Large intestine (tissue), 3 donors: Measurements from ENCODE around the gene EIF4A2. TPM values are rescaled to one million over a fixed set of nuclear protein-coding genes. Genes with fewer than 3 reads are reported as not detected.

ENCODE experiments used
- DNase-seq, 2 donors: peaks; one replicate each; pipeline versions ENCODE4 v3.0.0 to v3.0.0-alpha.2; 2013
- H3K27ac ChIP-seq: one replicate; pipeline ENCODE4 v1.5.1; 2013; ENCODE audit warnings: low read length
- H3K27me3 ChIP-seq: 2 replicates; pipeline ENCODE4 v1.6.1; 2013; ENCODE audit warnings: low read length; ENCODE audit not compliant: control insufficient read depth, insufficient read depth
- H3K36me3 ChIP-seq: 2 replicates; pipeline ENCODE4 v1.6.1; 2013; ENCODE audit warnings: low read length; ENCODE audit not compliant: control insufficient read depth, insufficient read depth
- H3K4me1 ChIP-seq: one replicate; pipeline ENCODE4 v1.6.1; 2013; ENCODE audit warnings: low read length; ENCODE audit not compliant: control insufficient read depth, insufficient read depth
- H3K4me3 ChIP-seq: one replicate; pipeline ENCODE4 v1.5.1; 2013; ENCODE audit warnings: low read length
- H3K9me3 ChIP-seq: one replicate; pipeline ENCODE4 v1.6.1; 2013; ENCODE audit warnings: mild to moderate bottlenecking, low read depth, low read length, moderate library complexity; ENCODE audit not compliant: control insufficient read depth
- WGBS: methylation state at CpG from one replicate; pipeline ENCODE4 v1.1.5; 2013; ENCODE audit warnings: low lambda C conversion rate; ENCODE audit not compliant: insufficient coverage; 5-methylcytosine and 5-hydroxymethylcytosine counted together
- polyA plus RNA-seq: library from polyadenylated mRNA; unstranded; fragments of 120-200 nt; gene quantifications from one replicate; pipeline ENCODE4 v1.2.1, GENCODE V29; 2013

EIF4A2 gene
- polyA plus RNA-seq, 1 donor: 737 TPM

DNA sequence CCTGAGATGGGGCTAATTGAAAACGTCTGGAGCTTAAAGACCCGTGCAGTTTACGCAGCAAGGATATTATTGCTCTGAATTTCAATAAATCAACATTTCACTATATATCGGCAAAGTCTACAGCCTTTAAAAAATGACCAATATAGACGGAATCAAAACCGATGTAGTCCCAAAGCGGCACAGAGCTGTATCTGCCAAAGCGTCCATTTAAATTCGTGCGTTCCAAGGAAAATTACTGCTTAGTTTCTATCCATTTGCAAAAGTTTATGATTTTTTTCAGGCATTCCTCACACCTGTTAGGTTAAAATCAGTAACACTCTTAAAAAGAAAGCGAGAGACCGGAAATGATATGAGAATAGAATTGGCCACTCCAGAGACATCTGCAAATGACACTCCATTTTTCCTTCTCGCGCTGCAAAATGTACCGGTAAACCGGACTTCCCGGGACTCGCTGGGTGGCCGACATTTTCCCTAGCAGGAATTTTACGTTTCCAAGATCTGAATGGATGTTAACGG is 777 bp upstream of the EIF4A2 start:
- Histone ChIP-seq H3K4me1 (peaks cover 9% of the 10 kb centered on the region), H3K27ac (peak overlapping the region; percentile 99), H3K9me3 (no peaks in the 10 kb centered on the region), H3K4me3 (peak overlapping the region; percentile 97), H3K27me3 (no peaks in the 10 kb centered on the region), H3K36me3 (peaks cover 34% of the 10 kb centered on the region)
- 40% methylated on average over 1 of the region's 21 CpGs for WGBS
- no peak for DNase-seq

DNA sequence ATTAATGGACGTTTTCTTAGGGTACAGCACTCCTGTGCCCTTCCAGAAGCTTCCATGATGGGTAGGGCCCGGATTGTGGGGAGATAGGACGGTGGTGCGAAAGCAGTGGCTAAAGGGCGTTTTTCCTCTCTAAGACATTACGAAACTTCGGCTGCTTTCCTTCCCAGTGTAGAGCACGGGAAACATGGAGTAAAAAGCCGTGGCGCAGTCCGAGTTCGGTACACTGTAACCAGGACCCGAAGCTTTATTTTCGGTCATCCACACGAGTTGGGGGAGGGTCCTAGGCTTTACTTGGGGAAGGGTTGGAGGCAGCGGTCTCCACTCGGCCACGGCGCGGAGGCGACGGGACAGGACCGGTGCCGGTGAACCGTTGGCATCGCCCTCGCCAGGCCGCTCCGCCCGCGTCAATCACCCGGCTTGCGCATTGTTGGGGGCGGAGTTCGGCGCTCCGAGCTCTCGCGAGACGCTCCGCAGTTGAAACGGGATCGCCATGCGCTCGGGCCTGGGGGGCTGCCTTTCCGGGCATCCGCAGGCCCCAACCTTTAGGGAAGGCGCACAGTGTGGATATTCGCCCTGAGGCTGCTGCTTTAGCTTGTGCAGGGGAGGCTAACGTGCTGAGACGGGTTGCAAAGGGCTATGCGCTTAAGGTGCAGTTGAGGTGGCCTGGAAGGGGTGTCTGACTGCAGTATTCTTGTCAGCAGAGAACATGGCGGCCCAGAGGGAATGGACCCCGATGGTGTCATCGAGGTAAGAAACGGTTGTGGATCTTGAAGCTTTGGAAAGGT is 546 bp downstream of the EIF4A2 start:
- Histone ChIP-seq H3K27me3 (no peaks in the 10 kb centered on the region), H3K9me3 (no peaks in the 10 kb centered on the region), H3K27ac (peak overlapping the region; percentile 99), H3K4me1 (peaks cover 9% of the 10 kb centered on the region), H3K4me3 (peak overlapping the region; percentile 97), H3K36me3 (peaks cover 48% of the 10 kb centered on the region)
- peak; percentile 79 to 85 for DNase-seq
- 7% methylated on average over 3 of the region's 56 CpGs for WGBS

DNA sequence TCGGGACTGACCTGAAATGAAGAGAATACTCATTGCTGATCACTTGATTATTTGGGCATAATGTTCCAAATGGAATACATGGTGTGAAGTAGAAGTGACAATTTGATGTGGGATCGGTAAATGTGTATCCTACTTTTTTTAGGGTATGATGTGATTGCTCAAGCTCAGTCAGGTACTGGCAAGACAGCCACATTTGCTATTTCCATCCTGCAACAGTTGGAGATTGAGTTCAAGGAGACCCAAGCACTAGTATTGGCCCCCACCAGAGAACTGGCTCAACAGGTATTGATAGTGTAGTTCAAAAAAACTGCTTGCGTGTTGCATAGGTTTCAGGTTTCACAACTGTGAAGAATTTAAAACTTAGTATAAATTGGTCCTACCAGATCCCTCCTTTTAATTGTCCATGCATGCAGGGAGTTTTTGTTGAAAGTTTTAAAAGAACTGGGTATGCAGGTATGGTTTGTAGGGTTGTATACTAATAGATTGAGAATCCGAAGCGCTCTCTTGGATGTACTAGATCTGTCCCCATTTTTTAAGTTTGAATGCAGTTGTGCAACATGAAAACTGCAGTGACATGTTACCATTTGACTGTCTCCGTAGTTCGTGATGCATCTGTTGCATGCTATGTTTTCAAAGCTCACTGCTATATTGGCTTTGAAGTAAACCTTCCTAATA is 1.6 kb downstream of the EIF4A2 start:
- Histone ChIP-seq H3K9me3 (no peaks in the 10 kb centered on the region), H3K27me3 (no peaks in the 10 kb centered on the region), H3K4me3 (peak overlapping the region; percentile 97), H3K4me1 (peaks cover 9% of the 10 kb centered on the region), H3K27ac (peak overlapping the region; percentile 99), H3K36me3 (peaks cover 55% of the 10 kb centered on the region)
- DNase-seq: no peak
- no CpG with 5 or more reads among the region's 7 CpGs for WGBS

DNA sequence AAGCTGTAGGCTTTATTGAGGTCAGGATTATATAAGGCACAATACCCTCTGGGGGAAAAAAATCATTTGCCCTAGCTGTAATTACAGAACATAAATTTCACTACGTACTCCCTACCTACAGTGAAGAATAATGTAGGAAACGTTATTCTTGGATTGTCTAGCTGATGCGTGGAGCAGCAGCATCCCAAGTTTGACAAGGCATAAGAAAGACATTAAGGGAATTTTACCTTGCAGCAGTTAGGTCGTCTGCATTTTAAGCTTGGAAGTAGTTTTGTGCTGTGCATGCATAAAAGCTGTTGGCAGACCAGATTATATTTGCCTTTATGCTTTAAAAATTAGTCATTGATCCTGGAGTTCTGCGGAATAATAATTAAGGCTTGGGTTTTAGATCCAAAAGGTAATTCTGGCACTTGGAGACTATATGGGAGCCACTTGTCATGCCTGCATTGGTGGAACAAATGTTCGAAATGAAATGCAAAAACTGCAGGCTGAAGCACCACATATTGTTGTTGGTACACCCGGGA is 2.2 kb downstream of the EIF4A2 start:
- Histone ChIP-seq H3K9me3 (no peaks in the 10 kb centered on the region), H3K27ac (no peak overlapping the region), H3K27me3 (no peaks in the 10 kb centered on the region), H3K4me1 (peaks cover 9% of the 10 kb centered on the region), H3K36me3 (peaks cover 61% of the 10 kb centered on the region), H3K4me3 (peak overlapping the region; percentile 97)
- 50% methylated on average over 1 of the region's 7 CpGs for WGBS
- DNase-seq: no peak

DNA sequence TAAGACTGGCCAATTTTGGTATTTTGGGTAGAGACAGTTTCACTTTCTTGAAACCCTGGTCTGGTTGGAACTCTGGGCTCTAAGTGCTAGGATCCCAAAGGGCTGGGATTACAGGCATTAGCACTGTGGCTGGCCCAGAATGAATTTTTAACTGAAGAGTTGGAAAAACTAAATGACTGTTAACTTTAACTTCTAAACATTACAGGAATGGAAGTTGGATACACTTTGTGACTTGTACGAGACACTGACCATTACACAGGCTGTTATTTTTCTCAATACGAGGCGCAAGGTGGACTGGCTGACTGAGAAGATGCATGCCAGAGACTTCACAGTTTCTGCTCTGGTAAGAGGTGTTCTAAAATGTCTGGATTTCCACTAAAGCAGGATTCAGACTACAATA is 3.5 kb downstream of the EIF4A2 start:
- Histone ChIP-seq H3K9me3 (no peaks in the 10 kb centered on the region), H3K27me3 (no peaks in the 10 kb centered on the region), H3K36me3 (peaks cover 61% of the 10 kb centered on the region), H3K27ac (no peak overlapping the region), H3K4me1 (peaks cover 9% of the 10 kb centered on the region), H3K4me3 (peak overlapping the region; percentile 97)
- no peak for DNase-seq
- WGBS: no CpG with 5 or more reads among the region's 3 CpGs

DNA sequence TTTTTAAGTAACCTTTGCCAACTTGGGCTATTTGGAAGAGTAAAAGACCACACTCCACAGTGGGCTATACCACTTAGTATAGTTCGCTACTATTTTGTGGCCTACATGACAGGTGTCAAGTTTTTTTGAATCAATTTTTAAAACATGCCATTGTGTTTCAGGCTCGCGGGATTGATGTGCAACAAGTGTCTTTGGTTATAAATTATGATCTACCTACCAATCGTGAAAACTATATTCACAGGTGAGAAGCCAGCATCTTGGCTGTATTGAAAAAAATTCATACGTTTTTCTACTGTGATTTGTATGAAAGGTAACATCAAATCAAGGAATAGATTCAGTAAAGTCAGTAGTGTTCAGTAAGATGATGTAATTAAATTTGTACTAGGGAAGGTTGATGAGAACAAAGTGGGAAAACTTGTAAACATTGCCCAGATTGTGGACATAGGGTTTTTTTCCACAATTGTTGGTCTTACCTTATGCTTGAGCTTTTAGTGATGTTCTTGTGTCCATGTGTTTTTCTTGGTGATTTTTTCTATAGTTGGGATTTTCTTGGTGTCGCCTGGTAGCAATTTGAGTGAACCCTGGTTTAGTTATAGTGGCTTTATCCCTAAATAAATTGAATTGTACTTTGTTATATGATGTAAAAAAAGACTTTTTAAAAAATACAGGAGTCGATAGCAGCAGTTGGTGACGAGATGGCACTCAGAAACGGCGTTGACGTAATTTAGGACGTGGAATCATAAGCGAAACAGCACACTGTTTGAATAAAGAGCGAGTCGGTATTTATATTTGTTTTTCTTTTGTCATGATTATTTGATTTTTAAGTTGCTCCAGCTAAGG is 4.5 kb downstream of the EIF4A2 start:
- Histone ChIP-seq H3K36me3 (peaks cover 61% of the 10 kb centered on the region), H3K9me3 (no peaks in the 10 kb centered on the region), H3K27me3 (no peaks in the 10 kb centered on the region), H3K27ac (no peak overlapping the region), H3K4me1 (peaks cover 9% of the 10 kb centered on the region), H3K4me3 (no peak overlapping the region)
- DNase-seq: no peak
- WGBS: 90% methylated on average over 9 of the region's 15 CpGs

DNA sequence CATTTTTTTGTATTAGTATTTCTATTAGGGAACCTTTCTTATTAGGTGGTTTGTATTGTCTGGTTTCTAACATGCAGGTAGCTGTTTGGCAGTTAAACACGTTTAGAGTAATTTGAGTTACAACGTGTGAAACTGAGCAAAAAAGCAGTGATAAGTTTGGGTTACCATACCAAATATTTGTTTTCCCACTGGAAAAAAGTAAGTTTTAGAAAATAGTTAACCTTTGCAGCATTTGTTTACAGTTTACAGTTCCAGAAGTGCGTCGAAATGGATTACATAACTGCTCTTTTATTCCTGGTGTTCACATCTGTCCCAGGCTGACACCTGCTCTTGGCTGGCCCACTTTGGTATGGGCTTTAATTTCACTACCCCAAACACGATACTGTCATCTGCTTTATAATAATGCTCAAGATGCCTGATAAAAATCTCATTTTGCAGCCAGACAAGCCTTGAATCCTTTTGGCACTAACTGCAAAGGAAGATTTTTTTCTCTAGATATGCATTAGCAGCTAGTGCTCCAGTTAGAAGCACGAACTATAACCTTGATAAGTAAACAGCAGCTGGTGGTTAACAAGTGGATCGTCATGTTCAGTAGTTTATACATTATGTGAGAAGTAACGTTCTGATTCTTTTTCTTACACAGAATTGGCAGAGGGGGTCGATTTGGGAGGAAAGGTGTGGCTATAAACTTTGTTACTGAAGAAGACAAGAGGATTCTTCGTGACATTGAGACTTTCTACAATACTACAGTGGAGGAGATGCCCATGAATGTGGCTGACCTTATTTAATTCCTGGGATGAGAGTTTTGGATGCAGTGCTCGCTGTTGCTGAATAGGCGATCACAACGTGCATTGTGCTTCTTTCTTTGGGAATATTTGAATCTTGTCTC is 5.3 kb downstream of the EIF4A2 start:
- Histone ChIP-seq H3K9me3 (no peaks in the 10 kb centered on the region), H3K4me1 (peaks cover 9% of the 10 kb centered on the region), H3K27ac (no peak overlapping the region), H3K4me3 (no peak overlapping the region), H3K27me3 (no peaks in the 10 kb centered on the region), H3K36me3 (peaks cover 61% of the 10 kb centered on the region)
- DNase-seq: no peak
- 80% methylated on average over 1 of the region's 13 CpGs for WGBS

DNA sequence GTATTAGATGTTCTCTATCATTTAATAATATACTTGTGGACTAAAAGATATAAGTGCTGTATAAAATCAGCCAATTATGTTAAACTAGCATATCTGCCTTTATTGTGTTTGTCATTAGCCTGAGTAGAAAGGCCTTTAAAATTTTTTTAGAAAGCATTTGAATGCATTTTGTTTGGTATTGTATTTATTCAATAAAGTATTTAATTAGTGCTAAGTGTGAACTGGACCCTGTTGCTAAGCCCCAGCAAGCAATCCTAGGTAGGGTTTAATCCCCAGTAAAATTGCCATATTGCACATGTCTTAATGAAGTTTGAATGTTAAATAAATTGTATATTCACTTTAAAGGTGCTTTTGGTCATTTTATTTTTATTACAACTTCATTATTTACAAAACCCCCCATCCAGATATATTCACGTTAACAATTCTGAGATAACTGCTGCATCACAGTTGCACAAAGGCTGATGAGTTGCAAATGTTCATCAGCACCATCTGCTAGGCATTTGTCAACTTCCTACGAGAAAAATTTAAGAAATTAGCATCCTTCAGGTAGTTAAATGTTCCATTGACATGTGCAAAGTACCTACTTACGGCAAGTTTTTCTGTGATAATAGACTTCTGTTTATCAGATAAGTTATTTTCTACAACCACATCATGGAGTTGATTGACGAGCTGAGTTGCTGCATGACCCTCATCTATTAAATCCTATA is 6.3 kb downstream of the EIF4A2 start:
- WGBS: 17% methylated on average over 1 of the region's 4 CpGs
- H3K36me3 ChIP-seq: peaks cover 61% of the 10 kb centered on the region

More for the DNA sequence above, 6.3 kb downstream of the EIF4A2 start:
- DNase-seq: no peak
- Histone ChIP-seq H3K4me1 (peaks cover 9% of the 10 kb centered on the region), H3K27me3 (no peaks in the 10 kb centered on the region), H3K9me3 (no peaks in the 10 kb centered on the region), H3K27ac (no peak overlapping the region), H3K4me3 (no peak overlapping the region)
